ENCODE results near the gene MOCOS. TPM values are rescaled to one million over a fixed set of nuclear protein-coding genes. Genes with fewer than 3 reads are reported as not detected.

Gene MOCOS
- total and polyA plus RNA-seq, 2 donors from 2014 or later = 1.1 to 5.8 TPM

DNA sequence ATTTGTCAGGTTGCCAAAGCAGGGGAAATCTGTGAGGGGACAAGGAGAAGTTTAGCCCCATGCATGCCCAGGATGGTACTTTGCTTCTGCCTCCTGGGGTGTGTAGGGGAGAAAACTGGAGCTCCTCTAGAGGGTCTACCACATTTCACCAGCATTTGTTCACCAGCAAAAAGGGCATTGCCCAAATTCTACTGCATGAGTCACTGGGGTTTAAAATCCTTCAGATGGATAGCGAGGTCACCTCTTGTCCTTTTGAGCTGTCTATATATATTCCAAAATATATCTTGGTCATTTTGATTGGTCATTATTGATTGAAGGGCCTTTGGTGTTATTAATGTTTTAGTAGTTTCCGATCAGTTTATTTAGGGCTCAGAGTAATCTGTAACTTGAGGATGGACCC lies 128.9 kb downstream of the MOCOS start:
- peak overlapping the region in 1 of 2 donors; percentile 57 for H3K27ac ChIP-seq (ENCODE audit: low read depth in 2 of 2, low read length in 2 of 2)
- intact Hi-C loops (cut with DNase I) = no loop called here
- H3K27me3 ChIP-seq (ENCODE audit: control insufficient read depth, insufficient read depth, low read length) = no peaks in the 10 kb centered on the region
- H3K36me3 ChIP-seq (ENCODE audit: control insufficient read depth in 2 of 3, insufficient read depth in 3 of 3, low read length in 3 of 3) = no peaks in the 10 kb centered on the region
- TF ChIP-seq, protein P1, sequence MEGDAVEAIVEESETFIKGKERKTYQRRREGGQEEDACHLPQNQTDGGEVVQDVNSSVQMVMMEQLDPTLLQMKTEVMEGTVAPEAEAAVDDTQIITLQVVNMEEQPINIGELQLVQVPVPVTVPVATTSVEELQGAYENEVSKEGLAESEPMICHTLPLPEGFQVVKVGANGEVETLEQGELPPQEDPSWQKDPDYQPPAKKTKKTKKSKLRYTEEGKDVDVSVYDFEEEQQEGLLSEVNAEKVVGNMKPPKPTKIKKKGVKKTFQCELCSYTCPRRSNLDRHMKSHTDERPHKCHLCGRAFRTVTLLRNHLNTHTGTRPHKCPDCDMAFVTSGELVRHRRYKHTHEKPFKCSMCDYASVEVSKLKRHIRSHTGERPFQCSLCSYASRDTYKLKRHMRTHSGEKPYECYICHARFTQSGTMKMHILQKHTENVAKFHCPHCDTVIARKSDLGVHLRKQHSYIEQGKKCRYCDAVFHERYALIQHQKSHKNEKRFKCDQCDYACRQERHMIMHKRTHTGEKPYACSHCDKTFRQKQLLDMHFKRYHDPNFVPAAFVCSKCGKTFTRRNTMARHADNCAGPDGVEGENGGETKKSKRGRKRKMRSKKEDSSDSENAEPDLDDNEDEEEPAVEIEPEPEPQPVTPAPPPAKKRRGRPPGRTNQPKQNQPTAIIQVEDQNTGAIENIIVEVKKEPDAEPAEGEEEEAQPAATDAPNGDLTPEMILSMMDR (IDR thresholded peaks at IDR 0.05; ENCODE audit: borderline replicate concordance, extremely low read depth, insufficient read depth) = no peak
- no peak overlapping the region for H3K4me3 ChIP-seq (ENCODE audit: low read length in 3 of 3)
- no peaks in the 10 kb centered on the region for H3K9me3 ChIP-seq (ENCODE audit: control insufficient read depth in 2 of 3, insufficient read depth in 1 of 3, low read length in 3 of 3)
- DNase-seq (peak in 1 of 5 donors; percentile 1), FAIRE-seq (no peak)
- H3K4me1 ChIP-seq (ENCODE audit: control insufficient read depth in 2 of 3, insufficient read depth in 2 of 3, low read depth in 1 of 3, low read length in 3 of 3) = peaks cover 0 to 29% (median 28%) of the 10 kb centered on the region in 3 donors
- peak overlapping the region in 1 of 3 donors; percentile 12 for H3K9ac ChIP-seq (ENCODE audit: low read length in 3 of 3)

Other genes with a start within 250 kb of the MOCOS start
- 42.4 TPM for gene RPRD1A, start 119.9 kb upstream of the MOCOS start, total RNA-seq
- gene RPRD1A, start 119.9 kb upstream of the MOCOS start, polyA plus RNA-seq (ENCODE audit: insufficient read depth, low read depth, low replicate concordance) = 25.9 TPM
- 44.7 TPM for gene SLC39A6, start 58.2 kb upstream of the MOCOS start, total RNA-seq
- gene SLC39A6, start 58.2 kb upstream of the MOCOS start, polyA plus RNA-seq (ENCODE audit: insufficient read depth, low read depth, low replicate concordance) = 27.3 TPM
- 74.0 TPM for gene ELP2, start 57.6 kb upstream of the MOCOS start, total RNA-seq
- 55.9 TPM for gene ELP2, start 57.6 kb upstream of the MOCOS start, polyA plus RNA-seq (ENCODE audit: insufficient read depth, low read depth, low replicate concordance)
- 21.5 TPM for gene FHOD3, start 110.2 kb downstream of the MOCOS start, total RNA-seq
- 28.0 TPM for gene FHOD3, start 110.2 kb downstream of the MOCOS start, polyA plus RNA-seq (ENCODE audit: insufficient read depth, low read depth, low replicate concordance)